GM12878 (cell line): ENCODE results near the gene KDM6B. TPM values are rescaled to one million over a fixed set of nuclear protein-coding genes. Genes with fewer than 3 reads are reported as not detected.

Experiments used
- ATAC-seq: fragments of 200-7000 bp; cut with Tn5 transposase; 3 replicates; pipeline ENCODE4 v1.9.1; 2020; ENCODE audit warnings: mild to moderate bottlenecking, moderate library complexity
- Bru-seq: library from RNA; stranded (reverse); fragments of 400-500 nt; gene quantifications from one replicate; lab custom pipeline; 2021; lab: Mats Ljungman, UMichigan
- BruChase-seq, 2 experiments: library from RNA; stranded (reverse); fragments of 400-500 nt; gene quantifications; one replicate each; lab custom pipeline; 2021; lab: Mats Ljungman, UMichigan
- BruUV-seq: library from RNA; stranded (reverse); fragments of 400-500 nt; replicated peaks from 2 replicates; lab custom pipeline; 2021; lab: Mats Ljungman, UMichigan
- CTCF ChIA-PET: fragments of 300-600 bp; sonication (Branson Sonifier 250); formaldehyde crosslinking; extraction: SDS; loops from one replicate; lab custom pipeline; 2021; ENCODE audit warnings: inconsistent platforms; lab: Yijun Ruan, JAX
- POLR2A ChIA-PET: fragments of 350-600 bp; formaldehyde crosslinking; extraction: SDS; loops from one replicate; lab custom pipeline; 2021; ENCODE audit warnings: inconsistent platforms; lab: Charles Lee
- RAD21 ChIA-PET: fragments of 300-600 bp; sonication (Branson Sonifier 250); formaldehyde crosslinking; loops from one replicate; lab custom pipeline; 2023; ENCODE audit warnings: antibody characterized with exemption; ENCODE audit not compliant: unreplicated experiment; lab: Charles Lee
- SMC1A ChIA-PET: fragments of 300-600 bp; sonication (Branson Sonifier 250); formaldehyde crosslinking; loops from one replicate; lab custom pipeline; 2023; ENCODE audit not compliant: unreplicated experiment, uncharacterized antibody; lab: Charles Lee
- DNase-seq: peaks from one replicate; pipeline ENCODE4 v3.0.0-alpha.2; 2011; ENCODE audit warnings: low read depth, low spot score
- FAIRE-seq: peaks from 3 replicates; lab custom pipeline; 2011; peaks lifted over from hg19 to GRCh38; lab: Jason Lieb, UNC
- H2AFZ ChIP-seq: 2 replicates; pipeline ENCODE4 v1.6.0; 2011; ENCODE audit warnings: low read depth, low read length, control low read depth; ENCODE audit not compliant: control insufficient read depth
- H3K27ac ChIP-seq: 2 replicates; pipeline ENCODE4 v1.5.1; 2011; ENCODE audit warnings: control low read depth; ENCODE audit not compliant: control insufficient read depth, insufficient read depth
- H3K27me3 ChIP-seq, 2 experiments: replicated peaks in 1 of 2; 2 replicates each; pipeline versions ENCODE4 v1.6.0 to v1.6.1; 2011; ENCODE audit warnings: low read length in 1 of 2; ENCODE audit not compliant: control insufficient read depth in 2 of 2, insufficient read depth in 2 of 2
- H3K36me3 ChIP-seq, 2 experiments: 2 replicates each; pipeline ENCODE4 v1.5.1; 2011; ENCODE audit warnings: low read length in 1 of 2; ENCODE audit not compliant: control insufficient read depth in 2 of 2, insufficient read depth in 2 of 2
- H3K4me1 ChIP-seq: 2 replicates; pipeline ENCODE4 v1.6.1; 2011; ENCODE audit warnings: mild to moderate bottlenecking, low read length, moderate library complexity, mixed read lengths; ENCODE audit not compliant: control insufficient read depth, insufficient read depth
- H3K4me2 ChIP-seq: 2 replicates; pipeline ENCODE4 v1.6.0; 2011; ENCODE audit warnings: control low read depth; ENCODE audit not compliant: control insufficient read depth, insufficient read depth
- H3K4me3 ChIP-seq: fragments of 200-600 bp; sonication (generic); 2 replicates; pipeline ENCODE4 v1.5.1; 2016
- H3K79me2 ChIP-seq: 2 replicates; pipeline ENCODE4 v1.6.0; 2011; ENCODE audit warnings: low read length; ENCODE audit not compliant: control insufficient read depth, insufficient read depth
- H3K9ac ChIP-seq: 2 replicates; pipeline ENCODE4 v1.8.0; 2011; ENCODE audit warnings: low read length, control low read depth, mixed read lengths; ENCODE audit not compliant: control insufficient read depth, insufficient read depth
- H3K9me3 ChIP-seq: replicated peaks from 3 replicates; pipeline ENCODE4 v1.5.1; 2011; ENCODE audit warnings: mild to moderate bottlenecking, low read length; ENCODE audit not compliant: control insufficient read depth, insufficient read depth
- H4K20me1 ChIP-seq: 2 replicates; pipeline ENCODE4 v1.6.0; 2011; ENCODE audit not compliant: control insufficient read depth, insufficient read depth
- ATF7 ChIP-seq: fragments of 450-650 bp; IDR thresholded peaks from 2 replicates; pipeline ENCODE4 v1.6.1; 2016; ENCODE audit warnings: low read depth, mild to moderate bottlenecking
- FOXM1 ChIP-seq: IDR thresholded peaks from 2 replicates; pipeline ENCODE4 v1.6.1; 2012; ENCODE audit warnings: low read depth, mild to moderate bottlenecking, inconsistent platforms, low read length, moderate library complexity
- GATAD2B ChIP-seq: fragments of 450-650 bp; conservative IDR thresholded peaks from 2 replicates; pipeline ENCODE4 v1.6.1; 2017; ENCODE audit warnings: low read depth, mild to moderate bottlenecking, moderate library complexity
- HDAC2 ChIP-seq: fragments of 200-600 bp; sonication (generic); IDR thresholded peaks from 2 replicates; pipeline ENCODE4 v1.6.1; 2017
- IKZF2 ChIP-seq, 2 experiments: fragments of 450-650 bp; IDR thresholded peaks; 2 replicates each; pipeline ENCODE4 v1.6.1; 2017; ENCODE audit warnings: mild to moderate bottlenecking in 2 of 2, moderate library complexity in 2 of 2
- IRF4 ChIP-seq: IDR thresholded peaks from 2 replicates; pipeline ENCODE4 v1.6.1; 2011; ENCODE audit warnings: low read depth, low read length
- KLF5 ChIP-seq: fragments of 450-650 bp; IDR thresholded peaks from 2 replicates; pipeline ENCODE4 v1.6.1; 2014; ENCODE audit warnings: mild to moderate bottlenecking; ENCODE audit not compliant: partially characterized antibody
- MXI1 ChIP-seq: fragments of 150-350 bp; IDR thresholded peaks from 2 replicates; pipeline ENCODE4 v1.6.1; 2011; ENCODE audit warnings: low read depth, mild to moderate bottlenecking, inconsistent platforms, low read length, improper control_type of control experiment
- SMAD1 ChIP-seq: fragments of 450-650 bp; IDR thresholded peaks from 2 replicates; pipeline ENCODE4 v1.6.1; 2018; ENCODE audit warnings: mild to moderate bottlenecking, low read depth; ENCODE audit not compliant: partially characterized antibody
- SPI1 ChIP-seq: IDR thresholded peaks from 2 replicates; pipeline ENCODE4 v1.6.1; 2011; ENCODE audit warnings: low read depth, mild to moderate bottlenecking, low read length, moderate library complexity, borderline replicate concordance; ENCODE audit not compliant: insufficient read depth
- ZNF622 ChIP-seq: fragments of 450-650 bp; IDR thresholded peaks from 2 replicates; pipeline ENCODE4 v1.6.1; 2017; ENCODE audit warnings: mild to moderate bottlenecking, inconsistent platforms
- ZSCAN29 ChIP-seq: fragments of 450-650 bp; IDR thresholded peaks from 2 replicates; pipeline ENCODE4 v1.6.1; 2017; ENCODE audit warnings: mild to moderate bottlenecking, moderate library complexity
- WGBS: methylation state at CpG from one replicate; pipeline ENCODE4 v1.1.6; 2016; ENCODE audit warnings: low lambda C conversion rate; ENCODE audit not compliant: insufficient replicate concordance, insufficient coverage; ENCODE audit errors: missing lambda C conversion rate; 5-methylcytosine and 5-hydroxymethylcytosine counted together
- in situ Hi-C: fragments of 300-500 bp; cut with MboI; formaldehyde crosslinking; loops from 9 replicates; pipeline ENCODE4 v1.14.3; 2018; ENCODE audit warnings: mixed read lengths
- intact Hi-C: fragments of 100-400 bp; cut with micrococcal nuclease; formaldehyde crosslinking; loops from one replicate; pipeline ENCODE4 v1.14.2; 2022; ENCODE audit not compliant: unreplicated experiment
- long read RNA-seq, 2 experiments: library from polyadenylated mRNA; unstranded; transcript quantifications; one replicate each; pipeline ENCODE4 v2.0.0, GENCODE V29; 2019 to 2020
- polyA minus RNA-seq, 3 experiments: library from RNA; depleted of rRNA, polyadenylated mRNA; stranded (reverse); fragments of >200 nt; gene quantifications; 2 replicates each; pipeline ENCODE4 v1.2.3, GENCODE V29; 2011
- polyA plus RNA-seq, 11 experiments: library from polyadenylated mRNA; depleted of rRNA in 4 of 11; unstranded in 6 of 11; stranded (reverse) in 5 of 11; fragments of >200 nt; fragmentation: Nextera tagmentation in 4 of 11; fragmentation: Illumina TruSeq in 1 of 11; extraction: Ambion mirVana in 4 of 11; extraction: Trizol in 1 of 11; gene quantifications; 1 replicate in 1 of 11; 2 replicates in 10 of 11; pipeline versions ENCODE4 v1.2.1 to v1.2.3, GENCODE V29; 2011 to 2016; ENCODE audit warnings: inconsistent platforms in 2 of 11, missing spikeins in 2 of 11, low read depth in 1 of 11
- total RNA-seq, 4 experiments: library from RNA; depleted of rRNA in 3 of 4; stranded (reverse); fragments of >200 nt in 3 of 4; fragmentation: Illumina TruSeq in 1 of 4; extraction: Trizol in 1 of 4; gene quantifications; 2 replicates each; pipeline versions ENCODE4 v1.2.1 to v1.2.3, GENCODE V29; 2013 to 2021
- TF ChIP-seq, protein P1 (sequence below): fragments of 450-650 bp; IDR thresholded peaks from 2 replicates; pipeline ENCODE4 v1.6.1; 2017; ENCODE audit warnings: mild to moderate bottlenecking, low read depth, inconsistent platforms; ENCODE audit not compliant: poor library complexity, severe bottlenecking

KDM6B gene, protein sequence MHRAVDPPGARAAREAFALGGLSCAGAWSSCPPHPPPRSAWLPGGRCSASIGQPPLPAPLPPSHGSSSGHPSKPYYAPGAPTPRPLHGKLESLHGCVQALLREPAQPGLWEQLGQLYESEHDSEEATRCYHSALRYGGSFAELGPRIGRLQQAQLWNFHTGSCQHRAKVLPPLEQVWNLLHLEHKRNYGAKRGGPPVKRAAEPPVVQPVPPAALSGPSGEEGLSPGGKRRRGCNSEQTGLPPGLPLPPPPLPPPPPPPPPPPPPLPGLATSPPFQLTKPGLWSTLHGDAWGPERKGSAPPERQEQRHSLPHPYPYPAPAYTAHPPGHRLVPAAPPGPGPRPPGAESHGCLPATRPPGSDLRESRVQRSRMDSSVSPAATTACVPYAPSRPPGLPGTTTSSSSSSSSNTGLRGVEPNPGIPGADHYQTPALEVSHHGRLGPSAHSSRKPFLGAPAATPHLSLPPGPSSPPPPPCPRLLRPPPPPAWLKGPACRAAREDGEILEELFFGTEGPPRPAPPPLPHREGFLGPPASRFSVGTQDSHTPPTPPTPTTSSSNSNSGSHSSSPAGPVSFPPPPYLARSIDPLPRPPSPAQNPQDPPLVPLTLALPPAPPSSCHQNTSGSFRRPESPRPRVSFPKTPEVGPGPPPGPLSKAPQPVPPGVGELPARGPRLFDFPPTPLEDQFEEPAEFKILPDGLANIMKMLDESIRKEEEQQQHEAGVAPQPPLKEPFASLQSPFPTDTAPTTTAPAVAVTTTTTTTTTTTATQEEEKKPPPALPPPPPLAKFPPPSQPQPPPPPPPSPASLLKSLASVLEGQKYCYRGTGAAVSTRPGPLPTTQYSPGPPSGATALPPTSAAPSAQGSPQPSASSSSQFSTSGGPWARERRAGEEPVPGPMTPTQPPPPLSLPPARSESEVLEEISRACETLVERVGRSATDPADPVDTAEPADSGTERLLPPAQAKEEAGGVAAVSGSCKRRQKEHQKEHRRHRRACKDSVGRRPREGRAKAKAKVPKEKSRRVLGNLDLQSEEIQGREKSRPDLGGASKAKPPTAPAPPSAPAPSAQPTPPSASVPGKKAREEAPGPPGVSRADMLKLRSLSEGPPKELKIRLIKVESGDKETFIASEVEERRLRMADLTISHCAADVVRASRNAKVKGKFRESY (N-terminal part only)
- 30.6 and 36.2 TPM in 2 replicates for total RNA-seq (2013; cell fraction: nucleolus; rRNA removed)
- total RNA-seq (2014; rRNA removed) (1.2 and 9.8 TPM in 2 replicates), total RNA-seq (2014; rRNA removed; fragmentation: Illumina TruSeq; extraction: Trizol) (1.7 and 6.3 TPM in 2 replicates), total RNA-seq (2021) (19.7 and 21.4 TPM in 2 replicates), polyA plus RNA-seq (2011; rRNA removed) (1.3 and 2.4 TPM in 2 replicates), polyA plus RNA-seq (2014; fragmentation: Illumina TruSeq; extraction: Trizol) (0.92 and 2.1 TPM in 2 replicates), polyA plus RNA-seq (2014; fragmentation: Nextera tagmentation; extraction: Ambion mirVana) (under 1 TPM; 0.05 to 0.07 TPM), polyA plus RNA-seq (2014; rRNA removed) (4.4 and 33.5 TPM in 2 replicates), polyA plus RNA-seq (2016; fragmentation: Nextera tagmentation; extraction: Ambion mirVana) (1 to 10 TPM in 1 of 2 experiments, under 1 TPM in 1; 0.91 to 1.7 TPM), polyA minus RNA-seq (2011; rRNA and poly(A)+ RNA removed) (11.1 and 16.4 TPM in 2 replicates), Bru-seq, nascent RNA (percentile 81 among the genes with signal in this experiment), BruChase-seq, experiment 1, labeled RNA remaining after a 6-hour chase (percentile 89 among the genes with signal in this experiment), BruChase-seq, experiment 2, labeled RNA remaining after a 2-hour chase (percentile 90 among the genes with signal in this experiment)
- 2.1 TPM for polyA plus RNA-seq (2011; ENCODE audit: low read depth)
- polyA plus RNA-seq (2011; cell fraction: cytosol; rRNA removed) = 1.3 and 1.6 TPM in 2 replicates
- 16.6 and 37.4 TPM in 2 replicates for polyA plus RNA-seq (2011; cell fraction: nucleus; rRNA removed)
- 12.8 and 15.1 TPM in 2 replicates for polyA plus RNA-seq (2012)
- 4.5 and 4.7 TPM in 2 replicates for polyA minus RNA-seq (2011; cell fraction: cytosol; rRNA and poly(A)+ RNA removed)
- polyA minus RNA-seq (2011; cell fraction: nucleus; rRNA and poly(A)+ RNA removed) = 28.2 and 41.9 TPM in 2 replicates
- long read RNA-seq, experiment 1 = 0 reads
- long read RNA-seq, experiment 2, partial matches to known transcripts = 1 of 1 reads
- long read RNA-seq, experiment 2, other reads (novel, unspliced or antisense) = 0 of 1 reads

DNA sequence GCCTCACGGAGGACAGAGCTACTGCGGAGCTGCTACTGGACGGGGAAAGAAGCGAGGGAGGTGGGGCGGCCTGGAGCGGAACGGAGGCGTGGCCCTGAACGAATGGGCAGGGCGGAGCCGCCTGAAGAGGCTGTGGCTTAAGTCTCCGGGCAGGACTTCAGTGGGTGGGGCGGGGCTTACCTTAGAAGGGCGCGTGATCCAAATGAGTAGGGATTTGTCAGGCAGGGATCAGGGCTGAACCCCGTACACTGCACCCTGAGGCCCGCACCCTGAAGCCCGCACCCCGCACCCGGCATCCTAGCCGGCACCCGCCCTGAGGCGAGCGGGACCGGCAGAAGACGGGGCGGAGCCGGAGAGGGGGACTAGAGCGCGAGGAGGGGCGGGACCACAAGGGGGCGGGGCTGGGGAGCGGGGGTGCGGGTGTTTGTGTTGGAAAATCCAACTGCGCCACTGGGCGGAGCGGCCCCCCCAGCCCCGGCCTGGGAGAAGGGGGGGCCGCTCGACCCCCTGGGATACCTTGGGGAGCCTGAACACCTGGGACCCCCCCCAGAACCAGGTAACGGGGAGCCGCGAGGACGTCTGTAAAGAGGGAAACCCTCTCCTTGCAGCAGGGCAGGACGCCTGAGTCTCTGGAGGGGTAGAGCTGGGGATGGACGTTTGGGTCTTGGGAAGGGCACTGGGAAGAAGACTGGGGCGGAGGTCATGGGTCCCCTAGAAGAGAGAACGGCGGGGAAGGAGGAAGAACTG is at the start of gene KDM6B:
Gene KDM6B (plus strand): TSS at position 423 of the 747 bp plus-strand sequence. CDS start 11,338 bp downstream, outside the sequence.
- ChIA-PET CTCF (interaction anchor here (0.6 to 5.9 kb wide), 19 partner anchors 9 to 793 kb away, joined by 3 to 57 read pairs (median 4); partner anchors contain the start of genes CYB5D1, GUCY2D, NAA38 and TP53), SMC1A (interaction anchor here (0.9 to 3.3 kb wide), 9 partner anchors 8 to 90 kb away, joined by 3 to 22 read pairs (median 5); partner anchors contain the start of gene NAA38), POLR2A (interaction anchor here (0.5 to 4.9 kb wide), 12 partner anchors 9 to 461 kb away, joined by 3 to 49 read pairs (median 4); partner anchors contain the start of genes CYB5D1, NAA38, SLC25A35 and TP53), RAD21 (interaction anchor here (0.9 to 5.4 kb wide), 9 partner anchors 9 to 168 kb away, joined by 3 to 44 read pairs (median 5); partner anchors contain the start of genes CYB5D1, GUCY2D, NAA38 and RNF227)
- peak within 1 kb of the TSS; percentile 65 for H3K27ac ChIP-seq
- FAIRE-seq (peak; percentile 97), ATAC-seq (peak; percentile 74), DNase-seq (no peak)
- in situ Hi-C loops = no loop called here
- peak within 1 kb of the TSS; percentile 91 for H3K4me2 ChIP-seq
- peak within 1 kb of the TSS; percentile 100 for H3K4me3 ChIP-seq
- H4K20me1 ChIP-seq = no peaks in the 10 kb centered on the region; the same call in 1 of the 2 replicates
- intact Hi-C loops = no loop called here
- H3K27me3 ChIP-seq = peaks cover 0 to 1% of the 10 kb centered on the region in 2 experiments; a peak in 1 of 4 replicates
- H3K79me2 ChIP-seq = peaks cover 26% of the 10 kb centered on the region
- peaks cover 9% of the 10 kb centered on the region for H3K4me1 ChIP-seq
- under 1% methylated on average over 34 of the region's 49 CpGs for WGBS
- H3K9me3 ChIP-seq = no peaks in the 10 kb centered on the region
- no peaks in the 10 kb centered on the region for H3K36me3 ChIP-seq
- peak within 1 kb of the TSS; percentile 68 for H3K9ac ChIP-seq
- peak within 1 kb of the TSS; percentile 93 for H2AFZ ChIP-seq
- BruUV-seq = no TSS peak
- peak; percentile 32; the same call in 1 of the 2 replicates for TF ChIP-seq MXI1
- TF ChIP-seq, protein P1, sequence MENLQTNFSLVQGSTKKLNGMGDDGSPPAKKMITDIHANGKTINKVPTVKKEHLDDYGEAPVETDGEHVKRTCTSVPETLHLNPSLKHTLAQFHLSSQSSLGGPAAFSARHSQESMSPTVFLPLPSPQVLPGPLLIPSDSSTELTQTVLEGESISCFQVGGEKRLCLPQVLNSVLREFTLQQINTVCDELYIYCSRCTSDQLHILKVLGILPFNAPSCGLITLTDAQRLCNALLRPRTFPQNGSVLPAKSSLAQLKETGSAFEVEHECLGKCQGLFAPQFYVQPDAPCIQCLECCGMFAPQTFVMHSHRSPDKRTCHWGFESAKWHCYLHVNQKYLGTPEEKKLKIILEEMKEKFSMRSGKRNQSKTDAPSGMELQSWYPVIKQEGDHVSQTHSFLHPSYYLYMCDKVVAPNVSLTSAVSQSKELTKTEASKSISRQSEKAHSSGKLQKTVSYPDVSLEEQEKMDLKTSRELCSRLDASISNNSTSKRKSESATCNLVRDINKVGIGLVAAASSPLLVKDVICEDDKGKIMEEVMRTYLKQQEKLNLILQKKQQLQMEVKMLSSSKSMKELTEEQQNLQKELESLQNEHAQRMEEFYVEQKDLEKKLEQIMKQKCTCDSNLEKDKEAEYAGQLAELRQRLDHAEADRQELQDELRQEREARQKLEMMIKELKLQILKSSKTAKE = no peak
- no peak for TF ChIP-seq SMAD1
- TF ChIP-seq SPI1 = no peak
- TF ChIP-seq ATF7 = no peak
- TF ChIP-seq ZSCAN29 = no peak
- no peak for TF ChIP-seq FOXM1
- TF ChIP-seq HDAC2 = no peak
- no peak for TF ChIP-seq ZNF622
- no peak for TF ChIP-seq GATAD2B
- TF ChIP-seq IKZF2 (IDR thresholded peaks at IDR 0.05) = peak in 1 of 2 experiments; percentile 34; a peak in 1 of 4 replicates
- peak; percentile 29 for TF ChIP-seq KLF5
- TF ChIP-seq IRF4 = no peak
